ENCODE results near the gene INSRR.

INSRR gene

DNA sequence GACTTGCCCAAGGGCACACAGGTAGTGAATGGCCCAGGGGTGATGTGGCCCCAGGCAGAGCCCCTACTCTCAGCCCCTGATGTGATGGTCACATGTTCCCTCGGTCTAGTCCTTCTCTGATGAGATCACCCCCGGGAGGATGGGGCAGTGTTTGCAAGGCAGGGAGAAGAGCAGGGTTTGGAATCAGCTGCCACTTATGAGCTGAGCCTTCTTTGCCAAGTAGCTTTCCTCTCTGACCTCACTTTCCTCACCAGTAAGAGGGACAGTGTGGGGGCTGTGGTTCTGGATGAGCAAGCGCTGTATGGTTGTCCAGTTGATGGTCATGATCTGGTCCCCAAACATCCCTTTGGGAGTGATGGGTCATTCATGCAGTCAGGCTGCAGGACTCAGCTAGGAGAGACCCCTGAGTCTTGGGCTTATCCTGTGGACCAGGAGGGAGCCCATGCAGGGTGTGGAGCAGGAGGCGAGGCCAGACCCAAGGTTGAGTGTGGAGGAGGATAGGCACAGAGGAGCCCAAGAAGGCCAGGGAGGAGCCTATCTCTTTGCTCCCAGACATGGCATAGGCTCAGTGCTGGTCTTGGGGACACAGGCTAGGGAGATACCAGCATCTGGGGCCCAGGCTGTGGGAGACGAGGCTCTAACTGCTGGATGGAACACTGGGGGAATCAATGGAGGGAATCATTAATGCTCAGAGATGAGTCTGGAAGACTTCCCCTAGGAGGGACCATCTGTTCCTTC lies 18.7 kb upstream of the INSRR start:
- H3K4me1 ChIP-seq (ENCODE audit: control insufficient read depth in 1 of 2, insufficient read depth in 1 of 2, low read depth in 1 of 2, low read length in 1 of 2), result no peaks in the 10 kb centered on the region
- H3K9me3 ChIP-seq, result no peaks in the 10 kb centered on the region
- no peaks in the 10 kb centered on the region for H3K36me3 ChIP-seq
- H3K27ac ChIP-seq, result no peak overlapping the region
- TF ChIP-seq, protein P1, sequence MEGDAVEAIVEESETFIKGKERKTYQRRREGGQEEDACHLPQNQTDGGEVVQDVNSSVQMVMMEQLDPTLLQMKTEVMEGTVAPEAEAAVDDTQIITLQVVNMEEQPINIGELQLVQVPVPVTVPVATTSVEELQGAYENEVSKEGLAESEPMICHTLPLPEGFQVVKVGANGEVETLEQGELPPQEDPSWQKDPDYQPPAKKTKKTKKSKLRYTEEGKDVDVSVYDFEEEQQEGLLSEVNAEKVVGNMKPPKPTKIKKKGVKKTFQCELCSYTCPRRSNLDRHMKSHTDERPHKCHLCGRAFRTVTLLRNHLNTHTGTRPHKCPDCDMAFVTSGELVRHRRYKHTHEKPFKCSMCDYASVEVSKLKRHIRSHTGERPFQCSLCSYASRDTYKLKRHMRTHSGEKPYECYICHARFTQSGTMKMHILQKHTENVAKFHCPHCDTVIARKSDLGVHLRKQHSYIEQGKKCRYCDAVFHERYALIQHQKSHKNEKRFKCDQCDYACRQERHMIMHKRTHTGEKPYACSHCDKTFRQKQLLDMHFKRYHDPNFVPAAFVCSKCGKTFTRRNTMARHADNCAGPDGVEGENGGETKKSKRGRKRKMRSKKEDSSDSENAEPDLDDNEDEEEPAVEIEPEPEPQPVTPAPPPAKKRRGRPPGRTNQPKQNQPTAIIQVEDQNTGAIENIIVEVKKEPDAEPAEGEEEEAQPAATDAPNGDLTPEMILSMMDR (IDR thresholded peaks at IDR 0.05), result no peak
- no peak overlapping the region for H3K4me3 ChIP-seq (ENCODE audit: low read depth in 1 of 2, low read length in 1 of 2)
- H3K27me3 ChIP-seq, result peaks cover 88% of the 10 kb centered on the region

DNA sequence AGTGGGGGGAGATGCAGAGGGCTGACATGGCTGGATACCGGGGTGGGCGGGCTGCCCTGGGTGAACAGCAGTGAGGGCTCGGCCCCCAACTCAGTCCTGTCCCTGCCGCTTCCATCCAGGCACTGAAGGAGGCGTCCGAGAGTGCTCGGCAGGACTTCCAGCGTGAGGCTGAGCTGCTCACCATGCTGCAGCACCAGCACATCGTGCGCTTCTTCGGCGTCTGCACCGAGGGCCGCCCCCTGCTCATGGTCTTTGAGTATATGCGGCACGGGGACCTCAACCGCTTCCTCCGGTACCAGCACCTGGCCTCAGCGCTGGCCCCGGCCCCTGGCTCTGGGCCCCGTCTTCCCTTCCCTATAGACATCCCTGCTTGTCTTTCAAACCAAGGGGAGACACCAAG lies 17.4 kb upstream of the INSRR start:
- Histone ChIP-seq H3K36me3 (no peaks in the 10 kb centered on the region), H3K4me1 (ENCODE audit: control insufficient read depth in 1 of 2, insufficient read depth in 1 of 2, low read depth in 1 of 2, low read length in 1 of 2) (no peaks in the 10 kb centered on the region), H3K27ac (no peak overlapping the region), H3K4me3 (ENCODE audit: low read depth in 1 of 2, low read length in 1 of 2) (no peak overlapping the region), H3K27me3 (peaks cover 82% of the 10 kb centered on the region), H3K9me3 (no peaks in the 10 kb centered on the region)
- TF ChIP-seq, protein P1 (IDR thresholded peaks at IDR 0.05), result no peak

DNA sequence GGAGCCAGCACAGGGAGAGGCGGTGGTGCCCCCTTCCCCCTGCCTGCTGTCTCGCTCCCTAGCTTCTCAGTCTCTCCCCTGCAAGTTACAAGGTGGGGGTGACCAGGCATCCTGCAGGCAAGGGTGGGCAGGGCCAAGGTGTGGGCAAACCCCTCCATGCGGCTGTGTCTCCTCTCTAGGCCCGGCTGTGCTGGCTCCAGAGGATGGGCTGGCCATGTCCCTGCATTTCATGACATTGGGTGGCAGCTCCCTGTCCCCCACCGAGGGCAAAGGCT lies 16.4 kb upstream of the INSRR start:
- Histone ChIP-seq H3K4me3 (ENCODE audit: low read depth in 1 of 2, low read length in 1 of 2) (no peak overlapping the region), H3K4me1 (ENCODE audit: control insufficient read depth in 1 of 2, insufficient read depth in 1 of 2, low read depth in 1 of 2, low read length in 1 of 2) (no peaks in the 10 kb centered on the region), H3K36me3 (no peaks in the 10 kb centered on the region), H3K27ac (no peak overlapping the region), H3K9me3 (no peaks in the 10 kb centered on the region), H3K27me3 (peaks cover 84% of the 10 kb centered on the region)
- TF ChIP-seq, protein P1 (IDR thresholded peaks at IDR 0.05), result no peak

DNA sequence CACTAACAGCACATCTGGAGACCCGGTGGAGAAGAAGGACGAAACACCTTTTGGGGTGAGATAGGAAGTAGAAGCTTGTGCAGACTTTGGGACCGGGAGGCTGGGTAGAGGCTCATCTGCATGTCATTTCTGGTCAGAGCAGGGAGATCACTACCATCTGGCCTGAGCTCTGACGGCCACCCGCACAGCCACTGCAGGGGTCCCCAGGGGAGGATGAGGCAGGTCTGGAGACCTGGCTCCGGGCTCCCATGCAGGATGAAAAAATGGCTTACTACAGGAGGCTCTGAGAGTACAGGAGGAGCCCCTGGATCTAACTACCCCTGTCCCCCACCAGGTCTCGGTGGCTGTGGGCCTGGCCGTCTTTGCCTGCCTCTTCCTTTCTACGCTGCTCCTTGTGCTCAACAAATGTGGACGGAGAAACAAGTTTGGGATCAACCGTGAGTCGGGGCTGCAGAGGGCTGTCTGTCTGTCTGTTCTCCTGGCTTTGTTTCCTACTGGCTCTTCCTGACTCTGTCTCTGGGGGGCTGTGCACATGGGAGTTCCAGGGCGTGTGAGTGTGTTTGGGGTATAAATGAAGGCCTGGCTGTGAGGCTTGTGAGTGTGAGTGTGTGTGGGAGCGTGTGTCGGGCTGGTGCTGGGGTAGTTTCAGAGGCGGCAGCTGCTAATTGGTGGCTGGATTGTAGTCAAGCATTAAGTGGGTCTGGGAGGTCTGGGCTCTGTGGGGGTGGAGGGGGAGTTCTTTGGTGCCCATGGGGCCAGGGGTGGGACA lies 15.8 kb upstream of the INSRR start:
- Histone ChIP-seq H3K27me3 (peaks cover 85% of the 10 kb centered on the region), H3K27ac (no peak overlapping the region), H3K4me1 (ENCODE audit: control insufficient read depth in 1 of 2, insufficient read depth in 1 of 2, low read depth in 1 of 2, low read length in 1 of 2) (no peaks in the 10 kb centered on the region), H3K4me3 (ENCODE audit: low read depth in 1 of 2, low read length in 1 of 2) (no peak overlapping the region), H3K36me3 (no peaks in the 10 kb centered on the region), H3K9me3 (no peaks in the 10 kb centered on the region)
- TF ChIP-seq, protein P1 (IDR thresholded peaks at IDR 0.05), result no peak

DNA sequence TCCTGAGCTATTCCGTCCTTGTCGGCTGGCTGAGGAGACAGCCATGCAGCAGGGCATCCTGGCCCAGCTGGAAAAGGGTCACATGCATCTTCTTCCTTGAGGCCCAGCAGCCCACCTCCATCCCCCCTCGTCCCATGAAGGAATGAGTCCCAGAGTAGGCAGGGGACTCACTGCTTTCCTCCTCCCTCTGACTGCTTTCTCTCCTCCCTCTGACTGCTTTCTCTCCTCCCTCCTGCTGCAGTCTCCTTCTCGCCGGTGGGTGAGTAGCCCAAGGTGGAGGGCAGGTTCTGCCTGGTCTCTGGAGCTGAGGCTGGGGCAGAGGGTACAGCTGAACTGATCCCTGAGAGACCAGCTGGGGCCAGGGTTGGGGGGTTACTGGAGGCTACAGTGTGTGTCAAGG lies 15.2 kb upstream of the INSRR start:
- TF ChIP-seq, protein P1 (IDR thresholded peaks at IDR 0.05), result no peak
- no peaks in the 10 kb centered on the region for H3K4me1 ChIP-seq (ENCODE audit: control insufficient read depth in 1 of 2, insufficient read depth in 1 of 2, low read depth in 1 of 2, low read length in 1 of 2)
- no peaks in the 10 kb centered on the region for H3K9me3 ChIP-seq
- H3K27me3 ChIP-seq, result peaks cover 84% of the 10 kb centered on the region
- no peak overlapping the region for H3K27ac ChIP-seq
- no peaks in the 10 kb centered on the region for H3K36me3 ChIP-seq
- no peak overlapping the region for H3K4me3 ChIP-seq (ENCODE audit: low read depth in 1 of 2, low read length in 1 of 2)

All from neutrophil (primary cell).